Measurements from ENCODE around the gene HSPD1. TPM values are rescaled to one million over a fixed set of nuclear protein-coding genes. Genes with fewer than 3 reads are reported as not detected.

Gene HSPD1
- polyA plus RNA-seq, 1 donor from 2014 or later: 229 TPM

DNA sequence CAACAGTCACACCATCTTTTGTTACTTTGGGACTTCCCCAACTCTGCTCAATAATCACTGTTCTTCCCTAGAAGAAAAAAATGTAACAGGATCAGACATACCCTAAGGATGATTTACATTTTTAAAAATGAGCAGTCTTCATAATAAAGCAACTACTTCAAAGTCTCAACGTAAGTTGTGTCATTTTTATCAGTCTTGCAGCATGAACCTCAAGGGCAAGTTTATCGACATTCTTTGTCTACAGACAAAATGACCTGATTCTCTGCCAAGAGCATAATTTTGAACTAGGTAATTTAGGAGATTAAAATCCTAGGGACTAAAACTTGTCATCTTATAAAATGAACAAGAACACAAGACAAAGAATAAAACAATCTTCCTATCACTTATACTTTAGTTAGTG lies 2.3 kb downstream of the HSPD1 start:
- no peaks in the 10 kb centered on the region for H4K20me1 ChIP-seq (ENCODE audit: insufficient read depth)
- H3K9ac ChIP-seq (ENCODE audit: low read length): no peak overlapping the region
- no peaks in the 10 kb centered on the region for H3K9me3 ChIP-seq (ENCODE audit: low read length)

GRCh38 chr2:197496695-197497094 lies 2.9 kb downstream of the HSPD1 start:
- H3K4me3 ChIP-seq (ENCODE audit: low read length): peak overlapping the region; percentile 96
- no peaks in the 10 kb centered on the region for H4K20me1 ChIP-seq (ENCODE audit: insufficient read depth)
- H3K36me3 ChIP-seq (ENCODE audit: insufficient read depth, low read length): peaks cover 6% of the 10 kb centered on the region
- no peak overlapping the region for H3K9ac ChIP-seq (ENCODE audit: low read length)
- H3K27me3 ChIP-seq (ENCODE audit: insufficient read depth, low read depth, low read length): no peaks in the 10 kb centered on the region
- peaks cover 36% of the 10 kb centered on the region for H3K79me2 ChIP-seq (replicated peaks; ENCODE audit: insufficient read depth, low read length)
- TF ChIP-seq EZH2 (IDR thresholded peaks at IDR 0.05; ENCODE audit: borderline replicate concordance, insufficient read depth, low read length, poor library complexity, severe bottlenecking) (no peak), EP300 (conservative IDR thresholded peaks at IDR 0.05; ENCODE audit: poor library complexity, severe bottlenecking) (no peak), POLR2AphosphoS5 (IDR thresholded peaks at IDR 0.05) (no peak), RAD21 (conservative IDR thresholded peaks at IDR 0.05) (no peak), MXI1 (conservative IDR thresholded peaks at IDR 0.05; ENCODE audit: poor library complexity, severe bottlenecking) (no peak), SMC3 (conservative IDR thresholded peaks at IDR 0.05; ENCODE audit: poor library complexity) (no peak)
- no peaks in the 10 kb centered on the region for H3F3A ChIP-seq (ENCODE audit: insufficient read depth, low read length, poor library complexity, severe bottlenecking)
- H3K27ac ChIP-seq (ENCODE audit: low read length): no peak overlapping the region
- H3K4me2 ChIP-seq (ENCODE audit: low read length): no peak overlapping the region
- no peaks in the 10 kb centered on the region for H3K9me2 ChIP-seq (ENCODE audit: insufficient read depth, low read length)
- no peaks in the 10 kb centered on the region for H3K9me3 ChIP-seq (ENCODE audit: low read length)
- no peak overlapping the region for H2AFZ ChIP-seq (ENCODE audit: low read depth, low read length)

More for the DNA sequence above, 2.3 kb downstream of the HSPD1 start:
- Histone ChIP-seq H2AFZ (ENCODE audit: low read depth, low read length) (no peak overlapping the region), H3K9me2 (ENCODE audit: insufficient read depth, low read length) (no peaks in the 10 kb centered on the region), H3K4me3 (ENCODE audit: low read length) (peak overlapping the region; percentile 96), H3K27me3 (ENCODE audit: insufficient read depth, low read depth, low read length) (no peaks in the 10 kb centered on the region), H3K36me3 (ENCODE audit: insufficient read depth, low read length) (peaks cover 6% of the 10 kb centered on the region), H3F3A (ENCODE audit: insufficient read depth, low read length, poor library complexity, severe bottlenecking) (no peaks in the 10 kb centered on the region), H3K79me2 (replicated peaks; ENCODE audit: insufficient read depth, low read length) (peaks cover 42% of the 10 kb centered on the region), H3K27ac (ENCODE audit: low read length) (no peak overlapping the region), H3K4me2 (ENCODE audit: low read length) (peak overlapping the region; percentile 81)
- TF ChIP-seq TAF1 (IDR thresholded peaks at IDR 0.05; ENCODE audit: low read depth) (no peak), EZH2 (IDR thresholded peaks at IDR 0.05; ENCODE audit: borderline replicate concordance, insufficient read depth, low read length, poor library complexity, severe bottlenecking) (no peak), MXI1 (conservative IDR thresholded peaks at IDR 0.05; ENCODE audit: poor library complexity, severe bottlenecking) (no peak), SMC3 (conservative IDR thresholded peaks at IDR 0.05; ENCODE audit: poor library complexity) (no peak), POLR2AphosphoS5 (IDR thresholded peaks at IDR 0.05) (no peak), RAD21 (conservative IDR thresholded peaks at IDR 0.05) (no peak), EP300 (conservative IDR thresholded peaks at IDR 0.05; ENCODE audit: poor library complexity, severe bottlenecking) (no peak)
- TF ChIP-seq, protein P1, sequence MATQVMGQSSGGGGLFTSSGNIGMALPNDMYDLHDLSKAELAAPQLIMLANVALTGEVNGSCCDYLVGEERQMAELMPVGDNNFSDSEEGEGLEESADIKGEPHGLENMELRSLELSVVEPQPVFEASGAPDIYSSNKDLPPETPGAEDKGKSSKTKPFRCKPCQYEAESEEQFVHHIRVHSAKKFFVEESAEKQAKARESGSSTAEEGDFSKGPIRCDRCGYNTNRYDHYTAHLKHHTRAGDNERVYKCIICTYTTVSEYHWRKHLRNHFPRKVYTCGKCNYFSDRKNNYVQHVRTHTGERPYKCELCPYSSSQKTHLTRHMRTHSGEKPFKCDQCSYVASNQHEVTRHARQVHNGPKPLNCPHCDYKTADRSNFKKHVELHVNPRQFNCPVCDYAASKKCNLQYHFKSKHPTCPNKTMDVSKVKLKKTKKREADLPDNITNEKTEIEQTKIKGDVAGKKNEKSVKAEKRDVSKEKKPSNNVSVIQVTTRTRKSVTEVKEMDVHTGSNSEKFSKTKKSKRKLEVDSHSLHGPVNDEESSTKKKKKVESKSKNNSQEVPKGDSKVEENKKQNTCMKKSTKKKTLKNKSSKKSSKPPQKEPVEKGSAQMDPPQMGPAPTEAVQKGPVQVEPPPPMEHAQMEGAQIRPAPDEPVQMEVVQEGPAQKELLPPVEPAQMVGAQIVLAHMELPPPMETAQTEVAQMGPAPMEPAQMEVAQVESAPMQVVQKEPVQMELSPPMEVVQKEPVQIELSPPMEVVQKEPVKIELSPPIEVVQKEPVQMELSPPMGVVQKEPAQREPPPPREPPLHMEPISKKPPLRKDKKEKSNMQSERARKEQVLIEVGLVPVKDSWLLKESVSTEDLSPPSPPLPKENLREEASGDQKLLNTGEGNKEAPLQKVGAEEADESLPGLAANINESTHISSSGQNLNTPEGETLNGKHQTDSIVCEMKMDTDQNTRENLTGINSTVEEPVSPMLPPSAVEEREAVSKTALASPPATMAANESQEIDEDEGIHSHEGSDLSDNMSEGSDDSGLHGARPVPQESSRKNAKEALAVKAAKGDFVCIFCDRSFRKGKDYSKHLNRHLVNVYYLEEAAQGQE (IDR thresholded peaks at IDR 0.05; ENCODE audit: borderline replicate concordance): no peak
- TF ChIP-seq, protein P2, sequence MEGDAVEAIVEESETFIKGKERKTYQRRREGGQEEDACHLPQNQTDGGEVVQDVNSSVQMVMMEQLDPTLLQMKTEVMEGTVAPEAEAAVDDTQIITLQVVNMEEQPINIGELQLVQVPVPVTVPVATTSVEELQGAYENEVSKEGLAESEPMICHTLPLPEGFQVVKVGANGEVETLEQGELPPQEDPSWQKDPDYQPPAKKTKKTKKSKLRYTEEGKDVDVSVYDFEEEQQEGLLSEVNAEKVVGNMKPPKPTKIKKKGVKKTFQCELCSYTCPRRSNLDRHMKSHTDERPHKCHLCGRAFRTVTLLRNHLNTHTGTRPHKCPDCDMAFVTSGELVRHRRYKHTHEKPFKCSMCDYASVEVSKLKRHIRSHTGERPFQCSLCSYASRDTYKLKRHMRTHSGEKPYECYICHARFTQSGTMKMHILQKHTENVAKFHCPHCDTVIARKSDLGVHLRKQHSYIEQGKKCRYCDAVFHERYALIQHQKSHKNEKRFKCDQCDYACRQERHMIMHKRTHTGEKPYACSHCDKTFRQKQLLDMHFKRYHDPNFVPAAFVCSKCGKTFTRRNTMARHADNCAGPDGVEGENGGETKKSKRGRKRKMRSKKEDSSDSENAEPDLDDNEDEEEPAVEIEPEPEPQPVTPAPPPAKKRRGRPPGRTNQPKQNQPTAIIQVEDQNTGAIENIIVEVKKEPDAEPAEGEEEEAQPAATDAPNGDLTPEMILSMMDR (IDR thresholded peaks at IDR 0.05; ENCODE audit: poor library complexity, severe bottlenecking): no peak

Data from neural cell (in vitro differentiated cells).